Activated T-helper 1 cell treated with anti-CD3 and anti-CD28 coated beads, Interleukin-2, amount 50 U/mL, for 16 hours (primary cell): Measurements from ENCODE around the gene TPPP.
A peak's percentile ranks its signal among the peaks of the same experiment; 100 is the strongest.
"Not testable (repeated sequence)": the region's sequence is repeated elsewhere in the genome, so short reads cannot be mapped to it uniquely, and the experiment has no call there.

Source experiments
- DNase-seq, 2 donors: peaks; one replicate each; pipeline ENCODE4 v3.0.0-alpha.2; 2020; ENCODE audit warnings: low read depth in 1 of 2, low spot score in 1 of 2

Gene TPPP

DNA sequence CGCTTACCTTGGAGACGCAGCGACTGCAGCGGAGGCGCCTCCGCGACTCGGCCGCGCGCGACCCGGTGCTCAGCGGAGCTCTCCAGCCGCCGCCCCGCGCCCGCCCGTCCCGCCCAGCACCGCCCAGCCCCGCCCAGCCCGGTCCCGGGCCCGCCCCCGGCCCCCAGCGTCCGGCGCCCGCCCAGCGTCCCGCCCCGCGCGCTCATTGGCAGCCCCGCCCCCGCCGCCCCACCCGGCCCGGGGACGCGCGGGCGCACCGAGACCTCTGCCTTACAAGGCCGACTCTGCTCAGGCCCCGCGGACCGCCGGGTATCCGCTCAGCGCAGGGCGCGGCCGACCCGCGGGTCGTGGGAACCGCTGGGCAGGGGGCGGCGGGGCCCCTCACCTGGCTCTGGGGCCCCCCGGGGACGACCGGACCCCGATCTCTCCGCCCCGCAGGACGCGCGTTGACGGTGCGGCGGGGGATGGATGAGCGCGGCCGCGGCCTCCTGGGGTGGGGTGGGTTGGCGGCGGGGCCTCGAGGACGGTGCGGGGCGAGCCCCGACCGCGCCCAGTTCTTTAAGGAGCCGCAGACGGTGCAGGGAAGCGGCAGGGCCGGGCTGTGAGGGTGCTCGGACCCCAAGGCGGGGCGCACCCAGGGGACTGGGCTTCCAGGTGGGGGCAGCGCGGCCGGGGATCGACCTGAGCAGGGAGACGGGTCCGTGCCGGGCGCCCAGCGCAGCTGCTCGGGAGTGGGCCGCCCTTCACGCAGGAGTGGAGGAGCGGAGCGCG, at the start of gene TPPP:
Gene TPPP, minus strand, starts transcription at position 82 of the 771 bp plus-strand sequence. CDS start 15,292 bp downstream, outside the sequence.
- DNase-seq = peak; percentile 69 to 81

GRCh38 chr5:742276-742675, 49.1 kb upstream of the TPPP start:
- not testable (repeated sequence) for DNase-seq

DNA sequence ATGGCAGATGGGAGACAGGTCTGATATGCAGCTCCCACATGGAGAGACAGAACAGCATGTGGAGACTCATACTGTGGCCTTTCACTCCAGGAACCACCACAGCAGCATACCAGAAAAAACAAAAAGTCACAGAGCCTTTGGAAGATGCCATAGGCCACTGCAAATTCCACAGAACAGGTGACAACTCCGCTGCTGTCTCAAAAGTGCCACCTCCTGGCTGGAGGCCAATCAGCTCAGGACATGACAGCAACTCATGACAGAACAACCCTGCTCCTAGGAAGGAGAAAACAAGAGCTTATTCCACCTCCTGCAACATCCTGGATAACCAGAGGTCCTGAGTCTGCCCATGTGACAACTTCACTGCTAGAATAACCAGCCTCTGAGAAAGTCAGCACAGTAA, 41.0 kb upstream of the TPPP start:
- not testable (repeated sequence) for DNase-seq

GRCh38 chr5:732754-733454, 39.8 kb upstream of the TPPP start:
- not testable (repeated sequence) for DNase-seq

- not testable (repeated sequence) for DNase-seq
Measured at GRCh38 chr5:729225-729624, 36.1 kb upstream of the TPPP start.

GRCh38 chr5:727087-727486, 33.9 kb upstream of the TPPP start:
- not testable (repeated sequence) for DNase-seq

GRCh38 chr5:723865-724264, 30.7 kb upstream of the TPPP start:
- DNase-seq = not testable (repeated sequence)

GRCh38 chr5:723309-723708, 30.2 kb upstream of the TPPP start:
- not testable (repeated sequence) for DNase-seq

DNA sequence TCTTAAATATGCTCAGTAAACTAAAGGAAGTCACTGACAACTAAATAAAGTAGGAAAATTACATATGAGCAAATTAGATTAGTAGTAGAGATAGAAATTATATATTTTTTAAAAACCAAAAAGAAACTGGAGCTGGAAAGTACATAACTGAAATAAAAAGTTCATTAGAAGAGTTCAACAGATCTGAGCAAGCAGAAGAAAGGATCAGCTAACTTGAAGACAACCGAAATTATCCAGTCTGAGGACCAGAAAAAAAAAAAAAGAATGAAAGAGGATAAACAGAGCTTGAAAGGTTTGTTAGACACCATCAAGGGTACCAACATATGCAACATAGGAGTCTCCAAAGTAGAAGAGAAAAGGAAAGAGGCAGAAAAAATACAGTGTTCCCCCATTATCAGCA, 26.2 kb upstream of the TPPP start:
- not testable (repeated sequence) for DNase-seq

DNA sequence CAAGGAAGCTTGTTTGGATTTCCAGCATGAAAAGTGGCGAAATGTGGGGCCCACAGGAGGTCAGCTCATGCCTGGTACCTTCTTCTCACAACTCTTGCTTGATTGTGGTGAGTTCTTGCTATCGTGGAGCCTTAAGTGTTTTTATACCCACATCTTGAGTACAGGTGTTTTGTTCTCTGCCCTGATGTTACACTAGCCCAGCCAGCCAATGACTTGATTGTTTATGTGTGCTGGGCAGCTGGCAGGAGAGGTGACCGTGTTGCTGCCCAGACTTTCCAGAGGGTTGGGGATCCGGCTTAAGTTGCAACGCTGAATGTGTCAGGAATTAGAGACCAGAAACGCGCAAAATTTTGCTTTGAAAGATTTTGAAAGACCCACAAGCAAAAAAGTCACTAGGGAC, 24.0 kb upstream of the TPPP start:
- no peak for DNase-seq

- not testable (repeated sequence) for DNase-seq
Measured at GRCh38 chr5:716740-717139, 23.6 kb upstream of the TPPP start.

DNA sequence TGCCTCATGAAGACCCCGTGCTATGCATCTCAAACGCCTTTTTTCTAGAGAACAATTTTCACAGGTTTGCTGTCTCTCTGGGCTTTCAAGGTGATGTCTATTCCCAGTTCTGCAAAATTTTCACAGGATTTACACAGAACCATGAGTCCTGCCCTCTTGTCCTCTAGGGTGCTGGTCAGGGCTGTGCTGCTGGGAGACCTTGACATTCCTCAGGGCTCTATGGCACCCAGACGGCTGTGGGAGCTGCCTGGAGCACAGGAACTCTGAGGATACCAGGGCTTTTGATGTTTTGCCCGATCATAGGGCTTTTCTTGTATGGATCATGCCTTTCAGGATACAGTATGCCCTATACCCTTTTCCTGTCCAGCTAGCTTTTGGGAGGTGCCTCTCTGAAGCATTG, 22.5 kb upstream of the TPPP start:
- DNase-seq = not testable (repeated sequence)

GRCh38 chr5:714215-715118, 21.3 kb upstream of the TPPP start:
- DNase-seq = not testable (repeated sequence)

DNA sequence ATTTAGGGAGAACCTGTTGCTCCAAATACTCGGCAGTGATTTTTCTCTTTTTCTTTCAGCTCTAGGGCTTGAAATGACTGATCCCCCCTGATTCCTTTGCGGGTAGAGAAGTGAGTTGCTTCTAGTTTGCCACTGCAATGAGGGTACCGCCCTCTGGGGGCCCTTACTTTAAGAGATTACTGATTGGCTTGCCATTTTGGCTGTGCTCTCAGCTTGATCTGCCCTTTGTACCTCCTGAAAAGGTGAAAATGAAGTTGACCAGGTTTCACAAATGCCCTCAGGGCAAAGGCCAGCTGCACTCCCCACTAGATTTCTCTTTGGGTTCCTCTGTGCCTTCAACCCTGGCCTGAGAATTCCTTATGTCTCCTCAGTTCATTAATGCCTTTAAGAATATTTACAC, 20.5 kb upstream of the TPPP start:
- not testable (repeated sequence) for DNase-seq

DNA sequence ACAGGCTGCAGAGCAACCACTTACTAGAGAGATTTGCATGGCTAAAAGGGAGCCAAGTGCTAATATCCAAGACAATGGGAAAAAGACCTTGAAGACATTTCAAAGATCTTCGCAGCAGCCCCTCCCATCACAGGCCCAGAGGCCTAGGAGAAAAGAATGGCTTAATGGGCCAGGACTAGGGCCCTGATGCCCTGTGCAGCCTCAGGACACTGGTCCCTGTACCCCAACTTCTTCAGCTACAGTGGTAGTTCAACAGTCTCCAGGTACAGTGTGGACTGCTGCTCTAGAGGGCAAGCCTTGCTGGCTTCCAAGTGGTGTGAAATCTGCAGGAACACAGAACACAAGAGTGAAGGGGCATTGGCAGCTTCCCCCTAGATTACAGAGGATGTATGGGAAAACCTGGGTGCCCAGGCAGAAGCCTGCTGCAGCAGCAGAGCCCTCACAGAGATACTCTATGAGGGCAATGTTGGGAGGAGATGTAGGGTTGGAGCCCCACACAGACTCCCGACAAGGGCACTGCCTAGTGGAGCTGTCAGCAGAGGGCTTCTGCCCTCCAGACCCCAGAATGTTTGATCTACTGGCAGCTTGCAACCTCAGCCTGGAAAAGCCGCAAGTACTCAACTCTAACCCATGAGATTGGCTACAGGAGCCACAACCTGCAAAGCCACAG, 15.8 kb upstream of the TPPP start:
- not testable (repeated sequence) for DNase-seq

GRCh38 chr5:708374-708773, 15.2 kb upstream of the TPPP start:
- not testable (repeated sequence) for DNase-seq

- DNase-seq = not testable (repeated sequence)
Measured at GRCh38 chr5:706127-706526, 13.0 kb upstream of the TPPP start.

- DNase-seq = not testable (repeated sequence)
Measured at GRCh38 chr5:696753-697702, 3.9 kb upstream of the TPPP start.

- not testable (repeated sequence) for DNase-seq
Measured at GRCh38 chr5:696191-696590, 3.0 kb upstream of the TPPP start.

DNA sequence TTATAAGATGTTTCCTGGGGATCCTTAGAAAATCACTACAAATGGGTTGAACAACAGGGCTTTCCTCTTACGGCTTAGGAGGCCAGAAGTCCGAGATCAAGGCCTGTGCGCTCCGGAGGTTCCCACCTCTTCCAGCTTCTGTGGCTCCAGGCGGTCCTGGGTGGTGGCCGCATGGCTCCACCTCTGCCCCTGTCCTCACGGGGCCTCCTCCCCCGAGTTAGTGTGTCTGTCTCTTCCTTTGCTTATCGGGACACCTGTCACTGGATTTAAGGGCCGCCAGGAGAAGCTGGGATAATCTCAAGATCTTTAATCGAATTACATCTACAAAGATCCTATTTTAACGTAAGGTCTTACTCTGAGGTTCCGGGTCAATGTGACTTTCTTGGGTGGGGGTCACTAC, 2.3 kb upstream of the TPPP start:
- not testable (repeated sequence) for DNase-seq
